OCI-LY1 (cell line): Measurements from ENCODE around the gene SIK2.

Experiments used
- H2AFZ ChIP-seq: fragments of 200-600 bp; sonication (generic), shearing (Covaris generic); 2 replicates; pipeline ENCODE4 v1.6.0; 2014; ENCODE audit warnings: antibody characterized with exemption, mild to moderate bottlenecking, low read length
- H3F3A ChIP-seq: fragments of 200-600 bp; sonication (generic), shearing (Covaris generic); 2 replicates; pipeline ENCODE4 v1.6.0; 2014; ENCODE audit warnings: mild to moderate bottlenecking, antibody characterized with exemption, low read length, moderate library complexity; ENCODE audit not compliant: insufficient read depth
- H3K27ac ChIP-seq: fragments of 200-600 bp; sonication (generic); 2 replicates; pipeline ENCODE4 v1.5.1; 2014; ENCODE audit warnings: low read length, mixed run types, mild to moderate bottlenecking, low read depth; ENCODE audit not compliant: poor library complexity, severe bottlenecking
- H3K27me3 ChIP-seq: fragments of 200-600 bp; sonication (generic); 2 replicates; pipeline ENCODE4 v1.6.0; 2014; ENCODE audit warnings: antibody characterized with exemption, mild to moderate bottlenecking, low read length, moderate library complexity; ENCODE audit not compliant: insufficient read depth
- H3K36me3 ChIP-seq: fragments of 200-600 bp; sonication (generic); 2 replicates; pipeline ENCODE4 v1.6.1; 2014; ENCODE audit warnings: mild to moderate bottlenecking, antibody characterized with exemption, low read length, moderate library complexity, mixed read lengths; ENCODE audit not compliant: insufficient read depth
- H3K4me1 ChIP-seq: fragments of 200-600 bp; sonication (generic); 2 replicates; pipeline ENCODE4 v1.5.1; 2014; ENCODE audit warnings: mild to moderate bottlenecking, low read length, moderate library complexity; ENCODE audit not compliant: insufficient read depth, severe bottlenecking
- H3K4me2 ChIP-seq: fragments of 200-600 bp; sonication (generic), shearing (Covaris generic); 2 replicates; pipeline ENCODE4 v1.6.1; 2014; ENCODE audit warnings: low read length
- H3K4me3 ChIP-seq: fragments of 200-600 bp; sonication (generic); 2 replicates; pipeline ENCODE4 v1.5.1; 2014; ENCODE audit warnings: low read length, low read depth, mild to moderate bottlenecking, mixed read lengths; ENCODE audit not compliant: poor library complexity, severe bottlenecking
- H3K79me2 ChIP-seq: fragments of 200-600 bp; shearing (Covaris generic); 2 replicates; pipeline ENCODE4 v1.6.1; 2016; ENCODE audit warnings: mixed run types, low read length, mixed read lengths; ENCODE audit not compliant: insufficient read depth
- H3K9ac ChIP-seq: fragments of 200-600 bp; sonication (generic), shearing (Covaris generic); 2 replicates; pipeline ENCODE4 v1.6.1; 2014; ENCODE audit warnings: mild to moderate bottlenecking, low read length, mixed read lengths
- H3K9me2 ChIP-seq: fragments of 200-600 bp; sonication (generic), shearing (Covaris generic); 2 replicates; pipeline ENCODE4 v1.6.1; 2014; ENCODE audit warnings: low read depth, mild to moderate bottlenecking, low read length, mixed read lengths
- H3K9me3 ChIP-seq: fragments of 200-600 bp; shearing (Covaris generic); 2 replicates; pipeline ENCODE4 v1.6.1; 2014; ENCODE audit warnings: low read length, mixed read lengths
- H4K20me1 ChIP-seq: fragments of 200-600 bp; sonication (generic), shearing (Covaris generic); 2 replicates; pipeline ENCODE4 v1.6.0; 2016; ENCODE audit warnings: mild to moderate bottlenecking, low read length; ENCODE audit not compliant: insufficient read depth
- EZH2 ChIP-seq: fragments of 200-600 bp; sonication (generic), shearing (Covaris generic); IDR thresholded peaks from 2 replicates; pipeline ENCODE4 v1.8.0; 2017; ENCODE audit warnings: borderline replicate concordance, mixed run types, mild to moderate bottlenecking, antibody characterized with exemption, low read length, moderate library complexity, mixed read lengths
- TF ChIP-seq, protein P1 (sequence below): fragments of 200-600 bp; sonication (generic), shearing (Covaris generic); IDR thresholded peaks from 2 replicates; pipeline ENCODE4 v1.5.1; 2017; ENCODE audit warnings: mild to moderate bottlenecking, antibody characterized with exemption, low read length, moderate library complexity, mixed read lengths

The SIK2 gene

DNA sequence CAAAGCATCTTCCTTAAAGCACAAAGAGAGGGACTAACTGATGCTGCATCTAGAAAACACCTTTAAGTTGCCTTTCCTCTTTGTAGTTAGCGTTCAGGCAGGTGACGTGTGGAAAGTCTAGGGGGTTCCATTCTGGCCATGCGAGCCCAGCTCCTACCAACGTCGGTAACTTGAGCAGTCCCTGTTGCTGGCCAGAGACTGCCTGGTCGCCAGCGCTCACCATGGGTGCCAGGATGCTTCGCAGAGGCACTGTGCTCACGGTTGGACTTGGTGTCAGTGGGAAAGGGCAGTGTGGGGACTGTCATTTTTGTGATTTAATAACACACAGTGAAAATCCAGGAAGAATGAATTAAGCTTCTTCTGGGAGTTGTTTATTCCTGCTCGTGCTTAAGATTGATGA is 123.4 kb downstream of the SIK2 start:
- H4K20me1 ChIP-seq: no peaks in the 10 kb centered on the region
- H2AFZ ChIP-seq: no peak overlapping the region
- H3K9ac ChIP-seq: no peak overlapping the region
- no peaks in the 10 kb centered on the region for H3K27me3 ChIP-seq
- no peak overlapping the region for H3K4me2 ChIP-seq
- H3K4me1 ChIP-seq: no peaks in the 10 kb centered on the region
- no peaks in the 10 kb centered on the region for H3K9me3 ChIP-seq
- peaks cover 67% of the 10 kb centered on the region for H3K36me3 ChIP-seq
- H3K9me2 ChIP-seq: no peaks in the 10 kb centered on the region
- TF ChIP-seq, protein P1, sequence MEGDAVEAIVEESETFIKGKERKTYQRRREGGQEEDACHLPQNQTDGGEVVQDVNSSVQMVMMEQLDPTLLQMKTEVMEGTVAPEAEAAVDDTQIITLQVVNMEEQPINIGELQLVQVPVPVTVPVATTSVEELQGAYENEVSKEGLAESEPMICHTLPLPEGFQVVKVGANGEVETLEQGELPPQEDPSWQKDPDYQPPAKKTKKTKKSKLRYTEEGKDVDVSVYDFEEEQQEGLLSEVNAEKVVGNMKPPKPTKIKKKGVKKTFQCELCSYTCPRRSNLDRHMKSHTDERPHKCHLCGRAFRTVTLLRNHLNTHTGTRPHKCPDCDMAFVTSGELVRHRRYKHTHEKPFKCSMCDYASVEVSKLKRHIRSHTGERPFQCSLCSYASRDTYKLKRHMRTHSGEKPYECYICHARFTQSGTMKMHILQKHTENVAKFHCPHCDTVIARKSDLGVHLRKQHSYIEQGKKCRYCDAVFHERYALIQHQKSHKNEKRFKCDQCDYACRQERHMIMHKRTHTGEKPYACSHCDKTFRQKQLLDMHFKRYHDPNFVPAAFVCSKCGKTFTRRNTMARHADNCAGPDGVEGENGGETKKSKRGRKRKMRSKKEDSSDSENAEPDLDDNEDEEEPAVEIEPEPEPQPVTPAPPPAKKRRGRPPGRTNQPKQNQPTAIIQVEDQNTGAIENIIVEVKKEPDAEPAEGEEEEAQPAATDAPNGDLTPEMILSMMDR: no peak
- no peak for TF ChIP-seq EZH2
- H3F3A ChIP-seq: no peaks in the 10 kb centered on the region
- no peaks in the 10 kb centered on the region for H3K79me2 ChIP-seq
- H3K4me3 ChIP-seq: no peak overlapping the region
- H3K27ac ChIP-seq: no peak overlapping the region

DNA sequence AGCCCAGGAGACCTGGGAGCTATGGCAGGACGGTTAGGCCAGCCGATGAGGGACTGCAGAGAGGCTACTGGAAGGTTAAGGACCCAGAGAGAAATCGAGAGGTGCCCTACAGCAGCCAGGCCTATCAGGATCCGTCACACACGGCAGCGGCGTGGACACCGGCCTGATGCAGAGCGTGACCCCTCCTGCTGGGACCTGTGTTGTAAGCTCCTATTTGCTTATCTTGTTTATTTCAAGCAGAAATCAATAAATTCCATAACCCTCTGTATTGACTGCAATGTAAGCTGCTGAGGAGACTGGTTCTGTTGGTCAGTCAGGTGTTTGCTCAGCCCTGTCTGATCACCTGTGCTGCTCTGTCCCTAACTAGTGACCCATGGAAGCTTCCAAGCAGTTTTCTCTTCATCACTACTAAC is 124.1 kb downstream of the SIK2 start:
- H3K9me3 ChIP-seq: no peaks in the 10 kb centered on the region
- H3K4me2 ChIP-seq: no peak overlapping the region
- no peak overlapping the region for H2AFZ ChIP-seq
- H3K4me1 ChIP-seq: no peaks in the 10 kb centered on the region
- no peak overlapping the region for H3K4me3 ChIP-seq
- no peaks in the 10 kb centered on the region for H4K20me1 ChIP-seq
- no peaks in the 10 kb centered on the region for H3K79me2 ChIP-seq
- H3K27me3 ChIP-seq: no peaks in the 10 kb centered on the region
- H3K9me2 ChIP-seq: no peaks in the 10 kb centered on the region
- peaks cover 60% of the 10 kb centered on the region for H3K36me3 ChIP-seq
- no peak for TF ChIP-seq EZH2
- TF ChIP-seq, protein P1: no peak
- H3K9ac ChIP-seq: no peak overlapping the region
- no peaks in the 10 kb centered on the region for H3F3A ChIP-seq
- H3K27ac ChIP-seq: no peak overlapping the region

DNA sequence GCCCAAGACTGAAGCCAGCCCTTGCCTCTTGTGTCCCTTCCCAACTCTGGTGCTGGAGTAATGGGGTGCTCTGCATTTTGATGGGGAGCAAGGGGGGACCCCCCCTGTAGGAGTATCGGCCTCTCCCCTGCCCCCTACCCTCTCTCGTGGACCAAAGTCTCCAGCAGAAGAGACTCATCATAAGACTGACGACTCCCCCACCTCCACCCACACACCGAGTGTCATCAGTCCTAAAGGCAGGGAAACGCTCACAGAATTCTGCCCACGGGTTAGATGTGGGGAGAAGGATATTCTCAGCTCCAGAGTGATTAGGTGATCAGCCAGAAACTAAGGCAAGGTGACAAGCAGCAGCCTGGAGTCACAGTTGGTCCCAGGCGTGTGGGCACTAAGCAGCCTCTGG is 125.2 kb downstream of the SIK2 start:
- Histone ChIP-seq H3K36me3 (peaks cover 49% of the 10 kb centered on the region; the same call in 1 of the 2 replicates), H3K79me2 (no peaks in the 10 kb centered on the region), H3K9ac (no peak overlapping the region), H2AFZ (no peak overlapping the region), H3K9me3 (no peaks in the 10 kb centered on the region), H3K27ac (no peak overlapping the region), H3K4me3 (no peak overlapping the region), H3K9me2 (no peaks in the 10 kb centered on the region), H4K20me1 (no peaks in the 10 kb centered on the region), H3K27me3 (no peaks in the 10 kb centered on the region), H3K4me1 (no peaks in the 10 kb centered on the region), H3F3A (no peaks in the 10 kb centered on the region), H3K4me2 (no peak overlapping the region)
- no peak for TF ChIP-seq EZH2
- TF ChIP-seq, protein P1: no peak
